Measurements from ENCODE around the gene USH1C.

The USH1C gene

GRCh38 chr11:17568944-17569343 is 24.7 kb upstream of the USH1C start:
- DNase-seq, result no peak

GRCh38 chr11:17564687-17565042 is 20.4 kb upstream of the USH1C start:
- no peak for DNase-seq

- no peak for DNase-seq
Observed at GRCh38 chr11:17563961-17564686, 19.9 kb upstream of the USH1C start.

GRCh38 chr11:17563231-17563646 is 19.0 kb upstream of the USH1C start:
- no peak for DNase-seq

GRCh38 chr11:17561526-17561925 is 17.3 kb upstream of the USH1C start:
- DNase-seq, result no peak

GRCh38 chr11:17561111-17561415 is 16.8 kb upstream of the USH1C start:
- no peak for DNase-seq

- no peak for DNase-seq
Observed at GRCh38 chr11:17560281-17561110, 16.3 kb upstream of the USH1C start.

- no peak for DNase-seq
Observed at GRCh38 chr11:17559341-17560087, 15.3 kb upstream of the USH1C start.

- DNase-seq, result no peak
Observed at GRCh38 chr11:17558916-17559315, 14.7 kb upstream of the USH1C start.

- DNase-seq, result no peak
Observed at GRCh38 chr11:17558025-17558780, 14.0 kb upstream of the USH1C start.

GRCh38 chr11:17556999-17557398 is 12.8 kb upstream of the USH1C start:
- no peak for DNase-seq

GRCh38 chr11:17554487-17554886 is 10.3 kb upstream of the USH1C start:
- DNase-seq, result no peak

GRCh38 chr11:17553249-17553546 is 9.0 kb upstream of the USH1C start:
- no peak for DNase-seq

- no peak for DNase-seq
Observed at GRCh38 chr11:17552392-17553248, 8.4 kb upstream of the USH1C start.

GRCh38 chr11:17552041-17552355 is 7.8 kb upstream of the USH1C start:
- DNase-seq, result no peak

- DNase-seq, result no peak
Observed at GRCh38 chr11:17551347-17552040, 7.3 kb upstream of the USH1C start.

GRCh38 chr11:17550450-17551346 is 6.5 kb upstream of the USH1C start:
- no peak for DNase-seq

GRCh38 chr11:17548444-17548843 is 4.2 kb upstream of the USH1C start:
- DNase-seq, result no peak

GRCh38 chr11:17547932-17548331 is 3.7 kb upstream of the USH1C start:
- no peak for DNase-seq

- no peak for DNase-seq
Observed at GRCh38 chr11:17547051-17547577, 2.9 kb upstream of the USH1C start, which contains the start of gene OTOG. OTOG (plus strand) TSS chr11:17547259; CDS start chr11:17547373, 114 bp downstream.
